ENCODE results near the gene LRRC70. TPM values are rescaled to one million over a fixed set of nuclear protein-coding genes. Genes with fewer than 3 reads are reported as not detected.

LRRC70 gene
- total and polyA plus RNA-seq, 2 of the 8 experiments (the other 6 are each of a cell fraction or from before 2014, with no cell fraction given): 0.62 to 0.67 TPM

Other genes starting within 250 kb of the LRRC70 start
- 39.2 and 42.1 TPM in 2 replicates for gene DIMT1, start 174.9 kb upstream of the LRRC70 start, total RNA-seq (2021; fragmentation: NEBNext Ultra II Directional; extraction: Animal tissue kit (Norgen Biotek cat#: 25700))
- 14.1 and 19.3 TPM in 2 replicates for gene DIMT1, start 174.9 kb upstream of the LRRC70 start, polyA plus RNA-seq (2011; rRNA removed)
- 64.4 and 70.2 TPM in 2 replicates for gene IPO11, start 166.1 kb upstream of the LRRC70 start, total RNA-seq (2021; fragmentation: NEBNext Ultra II Directional; extraction: Animal tissue kit (Norgen Biotek cat#: 25700))
- gene IPO11, start 166.1 kb upstream of the LRRC70 start, polyA plus RNA-seq (2011; rRNA removed): 20.1 and 23.6 TPM in 2 replicates